Suppressor macrophage (primary cell): ENCODE data around the gene DCTD.
A peak's percentile ranks its signal among the peaks of the same experiment; 100 is the strongest.

Source experiments
- DNase-seq, 4 experiments: peaks; one replicate each; pipeline ENCODE4 v3.0.0-alpha.2; 2020 to 2022

DCTD gene

GRCh38 chr4:182869697-182870096 lies 47.5 kb downstream of the DCTD start:
- peak in 2 of 4 experiments; percentile 7 to 8 for DNase-seq

- DNase-seq: no peak
Measured at GRCh38 chr4:182866746-182867145, 50.4 kb downstream of the DCTD start.

- peak; percentile 16 to 58 (median 44) for DNase-seq
Measured at GRCh38 chr4:182863501-182863900, 53.7 kb downstream of the DCTD start.

- DNase-seq: no peak
Measured at GRCh38 chr4:182862921-182863320, 54.3 kb downstream of the DCTD start.

GRCh38 chr4:182862141-182862875 lies 54.9 kb downstream of the DCTD start:
- no peak for DNase-seq

GRCh38 chr4:182861346-182861745 lies 55.8 kb downstream of the DCTD start:
- no peak for DNase-seq

- DNase-seq: no peak
Measured at GRCh38 chr4:182859730-182860129, 57.5 kb downstream of the DCTD start.

- no peak for DNase-seq
Measured at GRCh38 chr4:182858711-182859110, 58.5 kb downstream of the DCTD start.

- no peak for DNase-seq
Measured at GRCh38 chr4:182856862-182857261, 60.3 kb downstream of the DCTD start.

GRCh38 chr4:182855877-182856276 lies 61.3 kb downstream of the DCTD start:
- no peak for DNase-seq

GRCh38 chr4:182855312-182855711 lies 61.9 kb downstream of the DCTD start:
- DNase-seq: no peak

- no peak for DNase-seq
Measured at GRCh38 chr4:182854466-182854865, 62.7 kb downstream of the DCTD start.

GRCh38 chr4:182853731-182854330 lies 63.4 kb downstream of the DCTD start:
- no peak for DNase-seq

GRCh38 chr4:182848685-182849084 lies 68.5 kb downstream of the DCTD start:
- DNase-seq: no peak

- no peak for DNase-seq
Measured at GRCh38 chr4:182847576-182848450, 69.4 kb downstream of the DCTD start.

GRCh38 chr4:182846036-182846435 lies 71.2 kb downstream of the DCTD start:
- no peak for DNase-seq

- no peak for DNase-seq
Measured at GRCh38 chr4:182845618-182846017, 71.6 kb downstream of the DCTD start.

- DNase-seq: no peak
Measured at GRCh38 chr4:182843808-182844325, 73.3 kb downstream of the DCTD start.

GRCh38 chr4:182842759-182843390 lies 74.3 kb downstream of the DCTD start:
- DNase-seq: no peak

GRCh38 chr4:182842104-182842600 lies 75.0 kb downstream of the DCTD start:
- no peak for DNase-seq

- no peak for DNase-seq
Measured at GRCh38 chr4:182840108-182840507, 77.1 kb downstream of the DCTD start.
